Subcutaneous adipose tissue (tissue), 4 donors: ENCODE measurements around the gene GLS2. TPM values are rescaled to one million over a fixed set of nuclear protein-coding genes. Genes with fewer than 3 reads are reported as not detected.

Experiments used
- total RNA-seq, 4 donors: library from RNA; depleted of rRNA; stranded (reverse); fragments of >200 nt; gene quantifications; one replicate each; pipeline ENCODE4 v1.1.0, GENCODE V29; 2016
- TF ChIP-seq, protein P1 (sequence below): fragments of 450-650 bp; IDR thresholded peaks from one replicate; pipeline ENCODE4 v1.5.1; 2016; ENCODE audit warnings: low read depth, mild to moderate bottlenecking, control low read depth, antibody characterized with exemption, moderate library complexity

GLS2 gene
- total RNA-seq, 4 donors from 2014 or later, result 1.8 to 3.2 TPM; not detected in 2

DNA sequence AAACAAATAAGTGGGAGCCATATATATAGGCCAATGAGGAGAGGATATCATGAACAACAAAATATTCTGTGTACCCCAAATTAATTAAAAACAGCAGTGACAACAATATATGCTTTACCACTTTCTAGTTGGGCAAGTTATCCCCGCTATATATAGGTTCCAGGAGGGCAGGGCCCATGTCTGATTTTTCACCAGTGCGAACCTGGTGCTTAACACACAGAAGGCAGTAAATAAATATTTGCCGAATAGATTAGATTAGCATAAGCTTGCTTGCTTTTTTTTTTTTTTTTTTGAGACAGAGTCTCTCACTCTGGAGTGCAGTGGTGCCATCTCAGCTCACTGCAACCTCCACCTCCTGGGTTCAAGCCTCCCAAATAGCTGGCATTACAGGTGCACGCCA is 30.1 kb downstream of the GLS2 start:
- TF ChIP-seq, protein P1, sequence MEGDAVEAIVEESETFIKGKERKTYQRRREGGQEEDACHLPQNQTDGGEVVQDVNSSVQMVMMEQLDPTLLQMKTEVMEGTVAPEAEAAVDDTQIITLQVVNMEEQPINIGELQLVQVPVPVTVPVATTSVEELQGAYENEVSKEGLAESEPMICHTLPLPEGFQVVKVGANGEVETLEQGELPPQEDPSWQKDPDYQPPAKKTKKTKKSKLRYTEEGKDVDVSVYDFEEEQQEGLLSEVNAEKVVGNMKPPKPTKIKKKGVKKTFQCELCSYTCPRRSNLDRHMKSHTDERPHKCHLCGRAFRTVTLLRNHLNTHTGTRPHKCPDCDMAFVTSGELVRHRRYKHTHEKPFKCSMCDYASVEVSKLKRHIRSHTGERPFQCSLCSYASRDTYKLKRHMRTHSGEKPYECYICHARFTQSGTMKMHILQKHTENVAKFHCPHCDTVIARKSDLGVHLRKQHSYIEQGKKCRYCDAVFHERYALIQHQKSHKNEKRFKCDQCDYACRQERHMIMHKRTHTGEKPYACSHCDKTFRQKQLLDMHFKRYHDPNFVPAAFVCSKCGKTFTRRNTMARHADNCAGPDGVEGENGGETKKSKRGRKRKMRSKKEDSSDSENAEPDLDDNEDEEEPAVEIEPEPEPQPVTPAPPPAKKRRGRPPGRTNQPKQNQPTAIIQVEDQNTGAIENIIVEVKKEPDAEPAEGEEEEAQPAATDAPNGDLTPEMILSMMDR, result no peak

DNA sequence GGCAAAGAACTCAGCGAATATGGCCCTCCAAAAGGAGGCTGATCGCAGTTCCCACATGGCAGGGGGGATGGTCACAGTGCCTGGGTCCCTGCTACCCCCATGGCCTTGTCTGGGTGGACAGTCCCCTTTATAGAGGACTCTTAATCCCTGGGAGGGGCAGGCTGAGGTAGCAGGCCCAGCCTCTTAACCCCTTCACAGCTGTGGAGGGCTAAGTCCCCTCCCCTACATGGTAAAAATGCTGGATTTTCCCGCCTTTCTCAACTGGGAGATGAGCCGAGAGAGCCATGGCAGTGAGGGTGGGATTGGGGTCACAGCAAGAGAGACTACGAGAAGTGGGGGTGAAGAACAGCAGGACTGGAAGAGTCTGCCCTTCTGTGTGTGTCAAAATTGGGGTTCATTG is 33.4 kb downstream of the GLS2 start, which contains the start of gene MIP:
Gene MIP, minus strand, starts transcription at position 101 of the 400 bp plus-strand sequence. Its CDS starts 44 bp downstream, at position 57.
- TF ChIP-seq, protein P1, result no peak

DNA sequence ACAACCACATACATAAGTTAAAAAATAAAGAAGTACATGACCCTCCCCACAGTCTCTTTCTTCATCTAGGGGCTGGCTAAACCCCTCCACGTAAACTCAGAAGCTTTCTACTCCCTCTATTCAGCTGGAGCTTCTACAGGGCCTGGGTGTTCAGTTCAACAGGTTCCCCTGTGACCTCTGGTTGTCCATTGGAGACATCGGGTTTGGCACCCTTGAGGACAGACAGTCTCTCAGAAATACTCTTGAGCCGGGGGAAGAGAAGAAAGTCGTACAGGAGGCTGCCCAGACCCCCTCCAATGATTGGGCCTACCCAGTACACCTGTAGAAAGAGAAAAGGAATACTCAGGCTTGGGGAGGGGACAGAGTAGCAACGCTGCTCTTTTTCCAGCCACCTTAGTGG is 36.8 kb downstream of the GLS2 start:
- TF ChIP-seq, protein P1, result no peak

DNA sequence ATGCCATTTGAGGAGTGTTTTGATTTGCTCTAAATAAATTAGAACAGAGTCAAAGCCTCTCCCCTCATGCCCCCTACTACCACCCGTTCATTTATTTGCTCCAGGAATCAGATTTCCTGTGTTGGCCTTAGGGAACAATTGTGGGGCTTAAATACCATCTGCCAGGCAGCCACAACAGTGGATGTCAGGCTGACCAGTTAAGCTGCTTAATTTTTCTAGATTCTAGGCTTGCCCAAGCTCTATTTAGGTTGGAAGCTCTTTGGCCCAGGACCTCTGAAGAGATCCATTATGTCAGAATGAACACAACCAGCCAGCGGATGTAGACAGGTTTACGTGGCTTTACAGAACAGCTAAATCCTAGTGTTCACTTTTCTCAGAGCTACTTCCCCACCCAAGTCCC is 37.7 kb downstream of the GLS2 start:
- TF ChIP-seq, protein P1, result no peak

DNA sequence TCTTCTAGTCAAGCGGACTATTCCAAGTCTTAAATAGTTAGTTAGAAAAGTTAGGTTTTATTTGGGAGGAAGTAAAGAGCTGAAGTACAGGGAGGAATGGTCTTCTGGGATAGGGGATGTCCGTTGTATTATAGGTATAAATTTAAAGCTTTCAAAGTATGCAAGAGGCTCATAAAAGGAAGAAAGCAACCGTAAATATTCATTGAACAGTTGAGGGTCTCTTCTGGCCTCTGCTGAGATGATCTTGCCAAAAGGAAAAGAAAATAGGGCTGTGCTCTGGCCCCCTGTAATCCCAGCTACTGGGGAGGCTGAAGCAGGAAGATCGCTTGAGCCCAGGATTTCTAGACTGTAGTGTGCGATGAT is 38.4 kb downstream of the GLS2 start:
- TF ChIP-seq, protein P1, result no peak

DNA sequence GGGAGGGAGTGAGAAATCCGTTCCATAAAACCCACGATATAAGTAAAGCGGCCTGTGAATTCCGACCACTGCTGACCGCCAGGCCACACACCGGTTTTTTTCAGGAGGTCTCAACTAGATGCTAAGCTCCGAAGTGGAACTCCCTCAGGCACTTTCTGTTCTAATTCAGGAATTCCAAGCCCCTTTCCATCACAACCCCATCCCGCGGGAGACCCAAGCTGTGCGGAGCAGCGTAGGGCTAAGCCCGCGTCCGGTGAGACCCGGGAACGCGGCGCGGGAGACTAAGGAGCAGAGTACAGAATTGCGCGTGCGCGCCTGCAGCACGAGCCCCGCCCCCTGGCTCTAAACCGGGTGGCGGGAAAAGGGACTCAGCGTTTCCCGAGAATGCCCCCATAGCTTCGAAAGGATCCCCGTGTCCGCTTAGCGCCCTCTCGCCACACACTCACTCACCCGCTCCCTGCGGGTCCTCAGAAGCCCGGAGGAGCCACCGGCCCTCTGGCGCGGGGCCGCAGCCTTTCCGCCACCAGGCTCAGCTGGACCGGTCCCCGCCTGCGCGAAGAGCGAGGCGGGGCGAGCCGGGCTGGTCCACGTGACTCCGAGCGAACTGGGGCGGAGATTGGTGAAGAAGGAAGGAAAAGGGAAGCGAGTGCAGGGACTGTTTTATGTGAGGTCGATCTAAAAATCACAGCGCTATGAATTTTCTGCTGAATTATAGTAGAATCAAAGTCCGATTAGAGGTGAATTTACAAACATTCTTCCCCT is 38.9 kb downstream of the GLS2 start, which contains the start of gene TIMELESS:
Gene TIMELESS, minus strand, starts transcription at position 567 of the 762 bp plus-strand sequence. CDS start 15,256 bp downstream, outside the sequence.
- TF ChIP-seq, protein P1, result no peak

DNA sequence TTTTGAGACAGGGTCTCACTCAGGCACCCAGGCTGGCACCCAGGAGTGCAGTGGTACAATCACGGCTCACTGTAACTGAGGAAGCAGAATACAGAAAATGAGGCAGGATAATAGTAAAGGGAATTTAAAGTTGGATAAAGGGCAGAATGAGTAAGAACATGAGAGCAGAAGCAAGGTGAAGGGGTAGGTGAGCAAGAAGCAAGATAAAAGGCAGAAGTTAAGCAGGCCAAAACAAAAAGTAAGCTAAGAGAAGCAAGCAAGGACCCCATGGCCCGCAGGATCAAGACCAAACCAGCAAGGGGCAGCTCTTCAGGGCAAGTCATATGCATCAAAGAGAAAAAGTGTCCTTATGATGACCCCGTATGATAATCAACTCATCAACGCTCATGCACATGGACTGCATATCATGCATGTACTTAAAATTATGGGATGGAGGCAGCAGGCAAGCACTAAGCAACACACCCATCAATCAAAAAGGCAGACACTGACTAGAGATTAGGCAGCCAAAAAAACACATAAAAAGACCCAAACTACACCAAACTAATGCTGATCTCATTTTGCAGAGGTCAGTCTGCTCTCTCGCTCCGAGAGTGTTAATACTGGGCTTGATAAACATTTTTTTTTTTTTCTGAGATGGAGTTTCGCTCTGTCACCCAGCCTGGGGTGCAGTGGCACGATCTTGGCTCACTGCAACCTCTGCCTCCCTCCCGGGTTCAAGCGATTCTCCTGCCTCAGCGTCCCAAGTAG is 50.4 kb downstream of the GLS2 start:
- TF ChIP-seq, protein P1, result no peak
